NCI-H345 treated with DMSO at 0.1 percent for 48 hours (cell line): ENCODE results near the gene CEP164.
"Not testable (repeated sequence)": the region's sequence is repeated elsewhere in the genome, so short reads cannot be mapped to it uniquely, and the experiment has no call there.

Experiments used
- DNase-seq: peaks from one replicate; lab custom pipeline; 2025; ENCODE audit not compliant: unreplicated experiment; lab: John Stamatoyannopoulos, UW

CEP164 gene

GRCh38 chr11:117437041-117437790 lies 109.6 kb downstream of the CEP164 start:
- no peak for DNase-seq

- no peak for DNase-seq
Measured at GRCh38 chr11:117437791-117438130, 110.1 kb downstream of the CEP164 start.

- no peak for DNase-seq
Measured at GRCh38 chr11:117438371-117439000, 110.8 kb downstream of the CEP164 start.

- no peak for DNase-seq
Measured at GRCh38 chr11:117439256-117439655, 111.6 kb downstream of the CEP164 start.

GRCh38 chr11:117440258-117440657 lies 112.6 kb downstream of the CEP164 start:
- DNase-seq: no peak

- DNase-seq: no peak
Measured at GRCh38 chr11:117441146-117441975, 113.7 kb downstream of the CEP164 start.

- no peak for DNase-seq
Measured at GRCh38 chr11:117442049-117442868, 114.6 kb downstream of the CEP164 start.

- DNase-seq: no peak
Measured at GRCh38 chr11:117442869-117443239, 115.2 kb downstream of the CEP164 start.

- DNase-seq: no peak
Measured at GRCh38 chr11:117443266-117444186, 115.9 kb downstream of the CEP164 start.

GRCh38 chr11:117444256-117444655 lies 116.6 kb downstream of the CEP164 start:
- DNase-seq: no peak

- no peak for DNase-seq
Measured at GRCh38 chr11:117444711-117445658, 117.3 kb downstream of the CEP164 start.

- DNase-seq: no peak
Measured at GRCh38 chr11:117449111-117449693, 121.5 kb downstream of the CEP164 start.

GRCh38 chr11:117453886-117454563 lies 126.4 kb downstream of the CEP164 start:
- DNase-seq: no peak

GRCh38 chr11:117454564-117454917 lies 126.9 kb downstream of the CEP164 start:
- no peak for DNase-seq

GRCh38 chr11:117456027-117456720 lies 128.5 kb downstream of the CEP164 start:
- no peak for DNase-seq

- not testable (repeated sequence) for DNase-seq
Measured at GRCh38 chr11:117456721-117457029, 129.0 kb downstream of the CEP164 start.

GRCh38 chr11:117457031-117457785 lies 129.6 kb downstream of the CEP164 start:
- DNase-seq: peak; percentile 74
